ENCODE measurements around the gene ANAPC15. TPM values are rescaled to one million over a fixed set of nuclear protein-coding genes. Genes with fewer than 3 reads are reported as not detected.

The ANAPC15 gene
- total RNA-seq, 1 donor from 2014 or later: not detected

- peak in 1 of 2 donors; percentile 31 for DNase-seq (ENCODE audit: low spot score in 2 of 2)
- Histone ChIP-seq H3K4me1 (no peaks in the 10 kb centered on the region), H3K27me3 (no peaks in the 10 kb centered on the region), H3K36me3 (no peaks in the 10 kb centered on the region), H3K4me3 (no peak overlapping the region), H3K27ac (no peak overlapping the region), H3K9me3 (no peaks in the 10 kb centered on the region)
- intact Hi-C loops (cut with DNase I): no loop called here
- TF ChIP-seq, protein P1, sequence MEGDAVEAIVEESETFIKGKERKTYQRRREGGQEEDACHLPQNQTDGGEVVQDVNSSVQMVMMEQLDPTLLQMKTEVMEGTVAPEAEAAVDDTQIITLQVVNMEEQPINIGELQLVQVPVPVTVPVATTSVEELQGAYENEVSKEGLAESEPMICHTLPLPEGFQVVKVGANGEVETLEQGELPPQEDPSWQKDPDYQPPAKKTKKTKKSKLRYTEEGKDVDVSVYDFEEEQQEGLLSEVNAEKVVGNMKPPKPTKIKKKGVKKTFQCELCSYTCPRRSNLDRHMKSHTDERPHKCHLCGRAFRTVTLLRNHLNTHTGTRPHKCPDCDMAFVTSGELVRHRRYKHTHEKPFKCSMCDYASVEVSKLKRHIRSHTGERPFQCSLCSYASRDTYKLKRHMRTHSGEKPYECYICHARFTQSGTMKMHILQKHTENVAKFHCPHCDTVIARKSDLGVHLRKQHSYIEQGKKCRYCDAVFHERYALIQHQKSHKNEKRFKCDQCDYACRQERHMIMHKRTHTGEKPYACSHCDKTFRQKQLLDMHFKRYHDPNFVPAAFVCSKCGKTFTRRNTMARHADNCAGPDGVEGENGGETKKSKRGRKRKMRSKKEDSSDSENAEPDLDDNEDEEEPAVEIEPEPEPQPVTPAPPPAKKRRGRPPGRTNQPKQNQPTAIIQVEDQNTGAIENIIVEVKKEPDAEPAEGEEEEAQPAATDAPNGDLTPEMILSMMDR (IDR thresholded peaks at IDR 0.05): no peak
These were observed 10.1 kb upstream of the ANAPC15 start for GRCh38 chr11:72122607-72123006.

DNA sequence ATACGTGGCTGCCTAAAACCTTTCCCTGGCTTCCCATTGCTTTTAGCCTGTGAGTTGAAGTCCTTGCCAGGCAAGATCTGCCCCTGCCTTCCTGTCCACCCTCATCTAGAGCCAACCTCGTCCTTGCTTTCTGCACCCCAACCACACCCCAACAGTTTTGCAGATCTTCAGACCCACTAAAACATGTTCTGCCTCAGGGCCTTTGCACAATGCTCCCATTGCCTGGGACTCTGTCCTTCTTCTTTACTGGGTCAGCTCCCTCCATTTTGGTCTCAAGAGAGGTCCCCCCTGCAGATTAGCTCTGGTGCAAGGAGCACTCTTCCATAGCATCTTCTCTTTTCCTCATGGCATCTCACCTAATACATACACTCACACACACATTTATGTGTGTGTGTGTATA is 8.4 kb upstream of the ANAPC15 start:
- Histone ChIP-seq H3K27ac (no peak overlapping the region), H3K36me3 (no peaks in the 10 kb centered on the region), H3K4me1 (no peaks in the 10 kb centered on the region), H3K4me3 (no peak overlapping the region), H3K27me3 (no peaks in the 10 kb centered on the region), H3K9me3 (no peaks in the 10 kb centered on the region)
- TF ChIP-seq, protein P1 (IDR thresholded peaks at IDR 0.05): no peak
- no peak for DNase-seq (ENCODE audit: low spot score in 2 of 2)
- intact Hi-C loops (cut with DNase I): no loop called here

- intact Hi-C loops (cut with DNase I): no loop called here
- Histone ChIP-seq H3K9me3 (no peaks in the 10 kb centered on the region), H3K27ac (no peak overlapping the region), H3K36me3 (no peaks in the 10 kb centered on the region), H3K4me3 (no peak overlapping the region), H3K4me1 (no peaks in the 10 kb centered on the region), H3K27me3 (no peaks in the 10 kb centered on the region)
- TF ChIP-seq, protein P1 (IDR thresholded peaks at IDR 0.05): no peak
- DNase-seq (ENCODE audit: low spot score in 2 of 2): peak in 1 of 2 donors; percentile 34
These were observed 6.7 kb upstream of the ANAPC15 start for GRCh38 chr11:72119198-72119597.

GRCh38 chr11:72116019-72116755 is 3.7 kb upstream of the ANAPC15 start:
- intact Hi-C loops (cut with DNase I): no loop called here
- Histone ChIP-seq H3K4me1 (peaks cover 3 to 10% of the 10 kb centered on the region in 2 donors), H3K36me3 (no peaks in the 10 kb centered on the region), H3K27me3 (no peaks in the 10 kb centered on the region), H3K9me3 (no peaks in the 10 kb centered on the region), H3K27ac (no peak overlapping the region), H3K4me3 (no peak overlapping the region)
- TF ChIP-seq, protein P1 (IDR thresholded peaks at IDR 0.05): no peak
- DNase-seq (ENCODE audit: low spot score in 2 of 2): peak in 1 of 2 donors; percentile 13

DNA sequence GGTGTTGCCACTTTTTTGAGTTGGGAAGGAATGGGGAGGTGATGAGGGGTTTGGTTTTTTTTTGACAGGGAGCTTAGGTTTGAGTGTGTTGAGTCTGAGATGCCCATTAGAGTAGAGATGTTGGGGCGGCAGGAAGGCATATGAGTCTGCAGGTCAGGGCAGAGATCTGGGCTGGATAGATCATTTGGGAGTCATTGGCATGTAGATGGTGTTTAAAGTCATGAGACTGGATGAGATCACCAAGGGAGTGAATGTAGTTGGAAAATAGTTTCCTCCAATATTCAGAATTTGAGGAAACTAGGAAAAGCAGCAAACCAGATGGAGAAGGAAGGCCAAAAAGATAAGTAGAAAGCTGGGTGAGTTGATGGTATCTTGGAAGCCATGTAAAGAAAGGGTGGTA is 2.1 kb upstream of the ANAPC15 start:
- H3K27ac ChIP-seq: no peak overlapping the region
- H3K36me3 ChIP-seq: no peaks in the 10 kb centered on the region
- DNase-seq (ENCODE audit: low spot score in 2 of 2): no peak
- H3K9me3 ChIP-seq: no peaks in the 10 kb centered on the region
- H3K4me3 ChIP-seq: no peak overlapping the region
- H3K4me1 ChIP-seq: peaks cover 3 to 10% of the 10 kb centered on the region in 2 donors
- intact Hi-C loops (cut with DNase I): loop anchor here (5.0 kb wide), 1 partner anchor 318 kb away; the partner anchor contains the start of gene CLPB
- TF ChIP-seq, protein P1 (IDR thresholded peaks at IDR 0.05): no peak
- no peaks in the 10 kb centered on the region for H3K27me3 ChIP-seq

Data from ascending aorta (tissue), 2 donors.